HepG2 (cell line): ENCODE results near the gene NPTXR. TPM values are rescaled to one million over a fixed set of nuclear protein-coding genes. Genes with fewer than 3 reads are reported as not detected.
A peak's percentile ranks its signal among the peaks of the same experiment; 100 is the strongest.

Experiments used
- ARHGAP35 ChIP-seq: sonication (generic); formaldehyde crosslinking; IDR thresholded peaks from 2 replicates; pipeline ENCODE4 v1.9.0; 2022; ENCODE audit warnings: mild to moderate bottlenecking, inconsistent platforms, moderate library complexity, missing genetic modification reagents, borderline replicate concordance
- CENPT ChIP-seq: sonication (generic); formaldehyde crosslinking; IDR thresholded peaks from 2 replicates; pipeline ENCODE4 v1.8.0; 2022; ENCODE audit warnings: low read depth, mild to moderate bottlenecking, moderate library complexity, missing genetic modification reagents
- CHD4 ChIP-seq: fragments of 200-600 bp; sonication (generic); IDR thresholded peaks from 2 replicates; pipeline ENCODE4 v1.7.0; 2017; ENCODE audit warnings: mild to moderate bottlenecking, low read length, borderline replicate concordance
- FOXJ3 ChIP-seq: sonication (generic); formaldehyde crosslinking; IDR thresholded peaks from 2 replicates; pipeline ENCODE4 v1.4.0; 2020; ENCODE audit warnings: missing genetic modification reagents, mild to moderate bottlenecking, borderline replicate concordance
- KLF13 ChIP-seq: sonication (generic); formaldehyde crosslinking; IDR thresholded peaks from 2 replicates; pipeline ENCODE4 v1.4.0; 2020; ENCODE audit warnings: mild to moderate bottlenecking, missing genetic modification reagents
- MTA3 ChIP-seq: sonication (generic); formaldehyde crosslinking; IDR thresholded peaks from 2 replicates; pipeline ENCODE4 v1.4.0; 2020; ENCODE audit warnings: missing genetic modification reagents
- NFYB ChIP-seq: sonication (generic); formaldehyde crosslinking; IDR thresholded peaks from 2 replicates; pipeline ENCODE4 v1.4.0; 2020; ENCODE audit warnings: missing genetic modification reagents
- PBX3 ChIP-seq: sonication (generic); formaldehyde crosslinking; IDR thresholded peaks from 2 replicates; pipeline ENCODE4 v1.8.1; 2023; ENCODE audit warnings: missing genetic modification reagents, inconsistent platforms, borderline replicate concordance
- PRDM15 ChIP-seq: sonication (generic); formaldehyde crosslinking; IDR thresholded peaks from 2 replicates; pipeline ENCODE4 v1.4.0; 2020; ENCODE audit warnings: missing genetic modification reagents
- SOX13 ChIP-seq, 3 experiments: fragments of 450-650 bp in 1 of 3; sonication (generic) in 1 of 3; formaldehyde crosslinking in 1 of 3; IDR thresholded peaks in 2 of 3; conservative IDR thresholded peaks in 1 of 3; 2 replicates each; pipeline versions ENCODE4 v1.5.0 to v1.6.1; 2016 to 2020; ENCODE audit warnings: antibody characterized with exemption in 1 of 3, mild to moderate bottlenecking in 1 of 3, missing compliant biosample characterization in 1 of 3, missing genetic modification reagents in 1 of 3, moderate library complexity in 1 of 3
- TP53 ChIP-seq: sonication (generic); formaldehyde crosslinking; conservative IDR thresholded peaks from 2 replicates; pipeline ENCODE4 v1.4.0; 2020; ENCODE audit warnings: missing genetic modification reagents
- ZMYM4 ChIP-seq: sonication (generic); formaldehyde crosslinking; IDR thresholded peaks from 2 replicates; pipeline ENCODE4 v1.8.1; 2023; ENCODE audit warnings: mild to moderate bottlenecking, missing genetic modification reagents
- ZNF207 ChIP-seq: fragments of 450-650 bp; IDR thresholded peaks from 2 replicates; pipeline ENCODE4 v1.6.1; 2016; ENCODE audit warnings: antibody characterized with exemption, borderline replicate concordance
- ZNF275 ChIP-seq: sonication (generic); formaldehyde crosslinking; IDR thresholded peaks from 2 replicates; pipeline ENCODE4 v1.8.0; 2022; ENCODE audit warnings: missing genetic modification reagents, mild to moderate bottlenecking, inconsistent platforms, borderline replicate concordance
- ZNF879 ChIP-seq: sonication (generic); formaldehyde crosslinking; IDR thresholded peaks from 2 replicates; pipeline ENCODE4 v1.8.1; 2023; ENCODE audit warnings: missing genetic modification reagents
- ZNF891 ChIP-seq: sonication (generic); formaldehyde crosslinking; IDR thresholded peaks from 2 replicates; pipeline ENCODE4 v1.5.0; 2020; ENCODE audit warnings: mild to moderate bottlenecking, missing genetic modification reagents
- polyA plus RNA-seq, 8 experiments: library from polyadenylated mRNA; depleted of rRNA in 3 of 8; stranded (reverse) in 7 of 8; unstranded in 1 of 8; fragments of >200 nt; fragmentation: Illumina TruSeq in 4 of 8; extraction: Trizol in 4 of 8; gene quantifications; 2 replicates each; pipeline versions ENCODE4 v1.2.1 to v1.2.3, GENCODE V29; 2011 to 2016; ENCODE audit warnings: low read depth in 4 of 8, missing spikeins in 1 of 8, mixed read lengths in 1 of 8; ENCODE audit not compliant: insufficient read depth in 1 of 8
- total RNA-seq, 5 experiments: library from RNA; depleted of rRNA; stranded (reverse); fragments of >200 nt; fragmentation: Illumina TruSeq; extraction: Trizol; gene quantifications; 2 replicates each; pipeline ENCODE4 v1.2.3, GENCODE V29; 2016; ENCODE audit warnings: low read depth in 1 of 5
- TF ChIP-seq, protein P1 (sequence below): sonication (generic); formaldehyde crosslinking; IDR thresholded peaks from 2 replicates; pipeline ENCODE4 v1.5.0; 2020; ENCODE audit warnings: mild to moderate bottlenecking, missing genetic modification reagents
- TF ChIP-seq, protein P2 (sequence below): sonication (generic); formaldehyde crosslinking; IDR thresholded peaks from 2 replicates; pipeline ENCODE4 v1.4.0; 2020; ENCODE audit warnings: missing genetic modification reagents

Gene NPTXR
- total and polyA plus RNA-seq, 2 of the 13 experiments (the other 11 are each of a cell fraction or from before 2014, with no cell fraction given) = 2.6 to 4.8 TPM

DNA sequence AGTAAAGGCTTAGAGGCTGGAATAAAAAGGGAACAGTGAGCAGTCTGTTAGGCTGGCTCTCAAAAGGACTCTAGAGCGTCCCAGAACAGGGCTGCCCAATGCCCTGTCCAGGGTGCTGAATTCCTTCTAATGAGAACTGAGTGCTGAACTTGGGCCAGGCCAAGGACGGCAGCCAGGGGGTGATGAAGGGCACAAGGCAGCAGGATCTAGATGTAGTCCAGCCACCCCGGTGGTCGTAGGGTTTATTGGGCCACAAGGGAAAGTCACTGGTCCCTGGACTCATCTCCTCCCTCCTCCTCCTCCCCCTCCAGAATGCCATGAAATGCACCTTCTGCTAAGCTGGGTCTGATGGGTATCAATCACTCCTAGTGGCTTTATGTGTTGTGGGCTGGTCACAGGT is 19.2 kb downstream of the NPTXR start (continued):
- TF ChIP-seq, protein P1, sequence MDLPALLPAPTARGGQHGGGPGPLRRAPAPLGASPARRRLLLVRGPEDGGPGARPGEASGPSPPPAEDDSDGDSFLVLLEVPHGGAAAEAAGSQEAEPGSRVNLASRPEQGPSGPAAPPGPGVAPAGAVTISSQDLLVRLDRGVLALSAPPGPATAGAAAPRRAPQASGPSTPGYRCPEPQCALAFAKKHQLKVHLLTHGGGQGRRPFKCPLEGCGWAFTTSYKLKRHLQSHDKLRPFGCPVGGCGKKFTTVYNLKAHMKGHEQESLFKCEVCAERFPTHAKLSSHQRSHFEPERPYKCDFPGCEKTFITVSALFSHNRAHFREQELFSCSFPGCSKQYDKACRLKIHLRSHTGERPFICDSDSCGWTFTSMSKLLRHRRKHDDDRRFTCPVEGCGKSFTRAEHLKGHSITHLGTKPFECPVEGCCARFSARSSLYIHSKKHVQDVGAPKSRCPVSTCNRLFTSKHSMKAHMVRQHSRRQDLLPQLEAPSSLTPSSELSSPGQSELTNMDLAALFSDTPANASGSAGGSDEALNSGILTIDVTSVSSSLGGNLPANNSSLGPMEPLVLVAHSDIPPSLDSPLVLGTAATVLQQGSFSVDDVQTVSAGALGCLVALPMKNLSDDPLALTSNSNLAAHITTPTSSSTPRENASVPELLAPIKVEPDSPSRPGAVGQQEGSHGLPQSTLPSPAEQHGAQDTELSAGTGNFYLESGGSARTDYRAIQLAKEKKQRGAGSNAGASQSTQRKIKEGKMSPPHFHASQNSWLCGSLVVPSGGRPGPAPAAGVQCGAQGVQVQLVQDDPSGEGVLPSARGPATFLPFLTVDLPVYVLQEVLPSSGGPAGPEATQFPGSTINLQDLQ (CRISPR knock-in tag) = no peak
- TF ChIP-seq, protein P2, sequence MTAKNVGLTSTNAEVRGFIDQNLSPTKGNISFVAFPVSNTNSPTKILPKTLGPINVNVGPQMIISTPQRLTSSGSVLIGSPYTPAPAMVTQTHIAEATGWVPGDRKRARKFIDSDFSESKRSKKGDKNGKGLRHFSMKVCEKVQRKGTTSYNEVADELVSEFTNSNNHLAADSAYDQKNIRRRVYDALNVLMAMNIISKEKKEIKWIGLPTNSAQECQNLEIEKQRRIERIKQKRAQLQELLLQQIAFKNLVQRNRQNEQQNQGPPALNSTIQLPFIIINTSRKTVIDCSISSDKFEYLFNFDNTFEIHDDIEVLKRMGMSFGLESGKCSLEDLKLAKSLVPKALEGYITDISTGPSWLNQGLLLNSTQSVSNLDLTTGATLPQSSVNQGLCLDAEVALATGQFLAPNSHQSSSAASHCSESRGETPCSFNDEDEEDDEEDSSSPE (CRISPR knock-in tag) = no peak
- TF ChIP-seq ZNF207 (no peak), MTA3 (CRISPR knock-in tag) (no peak), PRDM15 (CRISPR knock-in tag) (no peak), CHD4 (no peak), CENPT (CRISPR knock-in tag) (no peak), NFYB (CRISPR knock-in tag) (no peak), SOX13 (IDR thresholded peaks at IDR 0.05) (no peak), SOX13 (CRISPR knock-in tag; conservative IDR thresholded peaks at IDR 0.05 in 1 of 2, IDR thresholded peaks at IDR 0.05 in 1 of 2) (peak in 1 of 2 experiments; percentile 48; a peak in 2 of 4 replicates), ZNF275 (CRISPR knock-in tag) (no peak), ZNF879 (CRISPR knock-in tag) (no peak), ZNF891 (CRISPR knock-in tag) (no peak), TP53 (CRISPR knock-in tag) (no peak), PBX3 (CRISPR knock-in tag) (peak; percentile 69; the same call in 1 of the 2 replicates), FOXJ3 (CRISPR knock-in tag) (no peak), ARHGAP35 (CRISPR knock-in tag) (peak; percentile 79; the same call in 1 of the 2 replicates), ZMYM4 (CRISPR knock-in tag) (peak; percentile 60; the same call in 1 of the 2 replicates), KLF13 (CRISPR knock-in tag) (no peak)
